OCI-LY1 (cell line): ENCODE data around the gene SDSL.

Experiments used
- H2AFZ ChIP-seq: fragments of 200-600 bp; sonication (generic), shearing (Covaris generic); 2 replicates; pipeline ENCODE4 v1.6.0; 2014; ENCODE audit warnings: antibody characterized with exemption, mild to moderate bottlenecking, low read length
- H3F3A ChIP-seq: fragments of 200-600 bp; sonication (generic), shearing (Covaris generic); 2 replicates; pipeline ENCODE4 v1.6.0; 2014; ENCODE audit warnings: mild to moderate bottlenecking, antibody characterized with exemption, low read length, moderate library complexity; ENCODE audit not compliant: insufficient read depth
- H3K27ac ChIP-seq: fragments of 200-600 bp; sonication (generic); 2 replicates; pipeline ENCODE4 v1.5.1; 2014; ENCODE audit warnings: low read length, mixed run types, mild to moderate bottlenecking, low read depth; ENCODE audit not compliant: poor library complexity, severe bottlenecking
- H3K27me3 ChIP-seq: fragments of 200-600 bp; sonication (generic); 2 replicates; pipeline ENCODE4 v1.6.0; 2014; ENCODE audit warnings: antibody characterized with exemption, mild to moderate bottlenecking, low read length, moderate library complexity; ENCODE audit not compliant: insufficient read depth
- H3K36me3 ChIP-seq: fragments of 200-600 bp; sonication (generic); 2 replicates; pipeline ENCODE4 v1.6.1; 2014; ENCODE audit warnings: mild to moderate bottlenecking, antibody characterized with exemption, low read length, moderate library complexity, mixed read lengths; ENCODE audit not compliant: insufficient read depth
- H3K4me1 ChIP-seq: fragments of 200-600 bp; sonication (generic); 2 replicates; pipeline ENCODE4 v1.5.1; 2014; ENCODE audit warnings: mild to moderate bottlenecking, low read length, moderate library complexity; ENCODE audit not compliant: insufficient read depth, severe bottlenecking
- H3K4me2 ChIP-seq: fragments of 200-600 bp; sonication (generic), shearing (Covaris generic); 2 replicates; pipeline ENCODE4 v1.6.1; 2014; ENCODE audit warnings: low read length
- H3K4me3 ChIP-seq: fragments of 200-600 bp; sonication (generic); 2 replicates; pipeline ENCODE4 v1.5.1; 2014; ENCODE audit warnings: low read length, low read depth, mild to moderate bottlenecking, mixed read lengths; ENCODE audit not compliant: poor library complexity, severe bottlenecking
- H3K79me2 ChIP-seq: fragments of 200-600 bp; shearing (Covaris generic); 2 replicates; pipeline ENCODE4 v1.6.1; 2016; ENCODE audit warnings: mixed run types, low read length, mixed read lengths; ENCODE audit not compliant: insufficient read depth
- H3K9ac ChIP-seq: fragments of 200-600 bp; sonication (generic), shearing (Covaris generic); 2 replicates; pipeline ENCODE4 v1.6.1; 2014; ENCODE audit warnings: mild to moderate bottlenecking, low read length, mixed read lengths
- H3K9me2 ChIP-seq: fragments of 200-600 bp; sonication (generic), shearing (Covaris generic); 2 replicates; pipeline ENCODE4 v1.6.1; 2014; ENCODE audit warnings: low read depth, mild to moderate bottlenecking, low read length, mixed read lengths
- H3K9me3 ChIP-seq: fragments of 200-600 bp; shearing (Covaris generic); 2 replicates; pipeline ENCODE4 v1.6.1; 2014; ENCODE audit warnings: low read length, mixed read lengths
- H4K20me1 ChIP-seq: fragments of 200-600 bp; sonication (generic), shearing (Covaris generic); 2 replicates; pipeline ENCODE4 v1.6.0; 2016; ENCODE audit warnings: mild to moderate bottlenecking, low read length; ENCODE audit not compliant: insufficient read depth
- CTCF ChIP-seq: fragments of 200-600 bp; sonication (generic), shearing (Covaris generic); IDR thresholded peaks from 2 replicates; pipeline ENCODE4 v1.5.1; 2017; ENCODE audit warnings: mild to moderate bottlenecking, antibody characterized with exemption, low read length, moderate library complexity, mixed read lengths
- EZH2 ChIP-seq: fragments of 200-600 bp; sonication (generic), shearing (Covaris generic); IDR thresholded peaks from 2 replicates; pipeline ENCODE4 v1.8.0; 2017; ENCODE audit warnings: borderline replicate concordance, mixed run types, mild to moderate bottlenecking, antibody characterized with exemption, low read length, moderate library complexity, mixed read lengths

The SDSL gene

GRCh38 chr12:113405694-113406093 is 16.5 kb upstream of the SDSL start:
- Histone ChIP-seq H3K36me3 (no peaks in the 10 kb centered on the region), H3K27me3 (0 out of 2 replicates have a peak, but pooled peaks cover 4% of the 10 kb centered on the region), H3K9me3 (no peaks in the 10 kb centered on the region), H3K4me1 (no peaks in the 10 kb centered on the region), H3F3A (no peaks in the 10 kb centered on the region), H3K9me2 (no peaks in the 10 kb centered on the region), H4K20me1 (no peaks in the 10 kb centered on the region), H3K4me3 (no peak overlapping the region), H3K79me2 (no peaks in the 10 kb centered on the region), H3K27ac (no peak overlapping the region), H2AFZ (no peak overlapping the region), H3K4me2 (no peak overlapping the region), H3K9ac (no peak overlapping the region)
- no peak for TF ChIP-seq CTCF

- no peak overlapping the region for H3K4me3 ChIP-seq
- no peaks in the 10 kb centered on the region for H3K9me2 ChIP-seq
- H3K4me1 ChIP-seq, result no peaks in the 10 kb centered on the region
- H3K9me3 ChIP-seq, result no peaks in the 10 kb centered on the region
- TF ChIP-seq EZH2, result no peak
- no peak for TF ChIP-seq CTCF
- H3K79me2 ChIP-seq, result no peaks in the 10 kb centered on the region
- H3K27me3 ChIP-seq, result 0 out of 2 replicates have a peak, but pooled peaks cover 4% of the 10 kb centered on the region
- no peaks in the 10 kb centered on the region for H3K36me3 ChIP-seq
- H3K27ac ChIP-seq, result no peak overlapping the region
- H3K9ac ChIP-seq, result no peak overlapping the region
- H4K20me1 ChIP-seq, result no peaks in the 10 kb centered on the region
- no peaks in the 10 kb centered on the region for H3F3A ChIP-seq
- H2AFZ ChIP-seq, result no peak overlapping the region
- no peak overlapping the region for H3K4me2 ChIP-seq
These were observed 14.1 kb upstream of the SDSL start for GRCh38 chr12:113407931-113408600.

- H3K4me2 ChIP-seq, result no peak overlapping the region
- H3K4me3 ChIP-seq, result no peak overlapping the region
- H3K9ac ChIP-seq, result no peak overlapping the region
- no peaks in the 10 kb centered on the region for H3K79me2 ChIP-seq
- TF ChIP-seq EZH2 (no peak), CTCF (no peak)
- H3K9me2 ChIP-seq, result no peaks in the 10 kb centered on the region
- no peaks in the 10 kb centered on the region for H4K20me1 ChIP-seq
- no peaks in the 10 kb centered on the region for H3F3A ChIP-seq
- no peaks in the 10 kb centered on the region for H3K9me3 ChIP-seq
- H3K4me1 ChIP-seq, result no peaks in the 10 kb centered on the region
- H3K36me3 ChIP-seq, result no peaks in the 10 kb centered on the region
- H2AFZ ChIP-seq, result no peak overlapping the region
- no peak overlapping the region for H3K27ac ChIP-seq
- 0 out of 2 replicates have a peak, but pooled peaks cover 4% of the 10 kb centered on the region for H3K27me3 ChIP-seq
These were observed 13.4 kb upstream of the SDSL start for GRCh38 chr12:113408756-113409298.
